HG02678 (cell line): ENCODE data around the gene ARHGAP26.
A peak's percentile ranks its signal among the peaks of the same experiment; 100 is the strongest.

Source experiments
- ATAC-seq: cut with Tn5 transposase; IDR thresholded peaks from one replicate; pipeline ENCODE4 v1.9.1; 2021; ENCODE audit warnings: mild to moderate bottlenecking, moderate library complexity; ENCODE audit not compliant: unreplicated experiment

ARHGAP26 gene

GRCh38 chr5:143168921-143169810 lies 399.0 kb downstream of the ARHGAP26 start:
- no peak for ATAC-seq

GRCh38 chr5:143170104-143170503 lies 399.9 kb downstream of the ARHGAP26 start:
- no peak for ATAC-seq

- no peak for ATAC-seq
These were observed 400.8 kb downstream of the ARHGAP26 start for GRCh38 chr5:143170977-143171376.

- ATAC-seq: no peak
These were observed 402.6 kb downstream of the ARHGAP26 start for GRCh38 chr5:143172739-143173138.

GRCh38 chr5:143173139-143173889 lies 403.1 kb downstream of the ARHGAP26 start:
- no peak for ATAC-seq

- peak; percentile 96 for ATAC-seq
These were observed 404.7 kb downstream of the ARHGAP26 start for GRCh38 chr5:143174714-143175398.

GRCh38 chr5:143176048-143176447 lies 405.9 kb downstream of the ARHGAP26 start:
- no peak for ATAC-seq

GRCh38 chr5:143177263-143177983 lies 407.2 kb downstream of the ARHGAP26 start:
- ATAC-seq: no peak

GRCh38 chr5:143179126-143179740 lies 409.1 kb downstream of the ARHGAP26 start:
- no peak for ATAC-seq

GRCh38 chr5:143180751-143181150 lies 410.6 kb downstream of the ARHGAP26 start:
- ATAC-seq: no peak

GRCh38 chr5:143181173-143181572 lies 411.0 kb downstream of the ARHGAP26 start:
- ATAC-seq: no peak

- ATAC-seq: no peak
These were observed 411.9 kb downstream of the ARHGAP26 start for GRCh38 chr5:143182106-143182505.

- peak; percentile 69 for ATAC-seq
These were observed 413.0 kb downstream of the ARHGAP26 start for GRCh38 chr5:143182901-143183820.

GRCh38 chr5:143183989-143184388 lies 413.8 kb downstream of the ARHGAP26 start:
- ATAC-seq: no peak

- ATAC-seq: no peak
These were observed 416.4 kb downstream of the ARHGAP26 start for GRCh38 chr5:143186623-143187022.

- no peak for ATAC-seq
These were observed 417.3 kb downstream of the ARHGAP26 start for GRCh38 chr5:143187495-143187894.

GRCh38 chr5:143188083-143188482 lies 417.9 kb downstream of the ARHGAP26 start:
- ATAC-seq: no peak

- ATAC-seq: no peak
These were observed 418.5 kb downstream of the ARHGAP26 start for GRCh38 chr5:143188692-143189091.

- no peak for ATAC-seq
These were observed 420.2 kb downstream of the ARHGAP26 start for GRCh38 chr5:143190260-143190810.
